NCI-H524 (cell line): ENCODE data around the gene THSD1.

Experiments used
- DNase-seq, 2 experiments: peaks; one replicate each; lab custom pipeline; 2025; lab: John Stamatoyannopoulos, UW

Gene THSD1, protein sequence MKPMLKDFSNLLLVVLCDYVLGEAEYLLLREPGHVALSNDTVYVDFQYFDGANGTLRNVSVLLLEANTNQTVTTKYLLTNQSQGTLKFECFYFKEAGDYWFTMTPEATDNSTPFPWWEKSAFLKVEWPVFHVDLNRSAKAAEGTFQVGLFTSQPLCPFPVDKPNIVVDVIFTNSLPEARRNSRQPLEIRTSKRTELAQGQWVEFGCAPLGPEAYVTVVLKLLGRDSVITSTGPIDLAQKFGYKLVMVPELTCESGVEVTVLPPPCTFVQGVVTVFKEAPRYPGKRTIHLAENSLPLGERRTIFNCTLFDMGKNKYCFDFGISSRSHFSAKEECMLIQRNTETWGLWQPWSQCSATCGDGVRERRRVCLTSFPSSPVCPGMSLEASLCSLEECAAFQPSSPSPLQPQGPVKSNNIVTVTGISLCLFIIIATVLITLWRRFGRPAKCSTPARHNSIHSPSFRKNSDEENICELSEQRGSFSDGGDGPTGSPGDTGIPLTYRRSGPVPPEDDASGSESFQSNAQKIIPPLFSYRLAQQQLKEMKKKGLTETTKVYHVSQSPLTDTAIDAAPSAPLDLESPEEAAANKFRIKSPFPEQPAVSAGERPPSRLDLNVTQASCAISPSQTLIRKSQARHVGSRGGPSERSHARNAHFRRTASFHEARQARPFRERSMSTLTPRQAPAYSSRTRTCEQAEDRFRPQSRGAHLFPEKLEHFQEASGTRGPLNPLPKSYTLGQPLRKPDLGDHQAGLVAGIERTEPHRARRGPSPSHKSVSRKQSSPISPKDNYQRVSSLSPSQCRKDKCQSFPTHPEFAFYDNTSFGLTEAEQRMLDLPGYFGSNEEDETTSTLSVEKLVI

DNA sequence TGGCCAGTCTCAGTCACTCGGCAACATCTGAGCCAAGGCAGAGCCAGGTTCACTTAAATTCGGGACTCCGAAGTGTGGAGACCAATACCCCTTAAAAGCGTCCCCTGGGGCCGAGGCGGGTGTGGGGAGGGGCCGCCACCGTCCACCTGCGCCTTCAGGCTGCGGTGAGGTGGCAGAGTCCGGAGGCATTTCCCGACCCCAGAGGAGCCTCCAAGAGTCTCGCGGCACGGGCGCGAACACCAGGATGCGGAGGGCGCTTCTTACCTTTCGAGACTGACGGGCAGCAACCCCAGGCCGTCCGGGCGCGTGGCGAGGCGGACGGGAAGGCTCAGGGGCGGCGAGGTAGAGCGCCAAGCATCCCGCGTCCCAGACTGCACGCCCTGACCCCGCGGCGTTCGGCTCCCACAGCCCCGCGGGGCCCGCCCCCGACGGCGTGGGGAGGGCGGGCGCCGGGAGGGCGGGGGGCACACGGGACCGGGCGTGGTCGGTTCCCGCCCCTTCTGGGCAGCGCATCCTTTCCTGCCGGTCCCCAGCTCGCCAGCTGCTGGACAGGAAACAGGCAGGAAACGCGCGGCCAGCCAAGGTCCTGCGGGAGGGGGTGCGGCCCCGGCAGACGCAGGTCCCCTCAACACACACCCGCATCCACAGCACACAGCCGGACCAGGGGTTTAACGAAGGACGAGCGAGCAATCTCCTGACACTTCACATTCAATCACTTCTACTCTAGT, at the start of gene THSD1:
TSS of gene THSD1 (minus strand) at position 406 of the 728 bp plus-strand sequence. CDS start 3,572 bp downstream, outside the sequence.
- DNase-seq = peak; percentile 23 to 56

DNA sequence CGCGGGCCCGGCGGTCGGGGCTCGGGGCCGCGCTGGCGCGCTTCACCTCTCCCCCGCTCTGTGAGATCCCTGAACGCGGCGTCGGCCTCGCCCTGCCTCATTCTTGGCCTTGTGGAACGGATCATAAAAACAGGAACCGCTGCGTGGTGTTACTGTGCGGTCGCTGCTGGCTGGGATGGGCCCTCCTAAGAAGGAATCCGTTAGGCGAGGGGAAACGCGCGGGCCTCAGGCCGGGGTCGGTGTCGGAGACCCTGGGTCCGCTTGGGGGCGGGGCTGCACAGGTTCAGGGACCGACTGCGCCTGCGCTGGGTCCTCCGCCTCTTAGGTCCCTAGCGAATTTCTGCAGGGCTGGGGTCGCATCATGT, 49.7 kb upstream of the THSD1 start:
- peak; percentile 60 to 72 for DNase-seq

DNA sequence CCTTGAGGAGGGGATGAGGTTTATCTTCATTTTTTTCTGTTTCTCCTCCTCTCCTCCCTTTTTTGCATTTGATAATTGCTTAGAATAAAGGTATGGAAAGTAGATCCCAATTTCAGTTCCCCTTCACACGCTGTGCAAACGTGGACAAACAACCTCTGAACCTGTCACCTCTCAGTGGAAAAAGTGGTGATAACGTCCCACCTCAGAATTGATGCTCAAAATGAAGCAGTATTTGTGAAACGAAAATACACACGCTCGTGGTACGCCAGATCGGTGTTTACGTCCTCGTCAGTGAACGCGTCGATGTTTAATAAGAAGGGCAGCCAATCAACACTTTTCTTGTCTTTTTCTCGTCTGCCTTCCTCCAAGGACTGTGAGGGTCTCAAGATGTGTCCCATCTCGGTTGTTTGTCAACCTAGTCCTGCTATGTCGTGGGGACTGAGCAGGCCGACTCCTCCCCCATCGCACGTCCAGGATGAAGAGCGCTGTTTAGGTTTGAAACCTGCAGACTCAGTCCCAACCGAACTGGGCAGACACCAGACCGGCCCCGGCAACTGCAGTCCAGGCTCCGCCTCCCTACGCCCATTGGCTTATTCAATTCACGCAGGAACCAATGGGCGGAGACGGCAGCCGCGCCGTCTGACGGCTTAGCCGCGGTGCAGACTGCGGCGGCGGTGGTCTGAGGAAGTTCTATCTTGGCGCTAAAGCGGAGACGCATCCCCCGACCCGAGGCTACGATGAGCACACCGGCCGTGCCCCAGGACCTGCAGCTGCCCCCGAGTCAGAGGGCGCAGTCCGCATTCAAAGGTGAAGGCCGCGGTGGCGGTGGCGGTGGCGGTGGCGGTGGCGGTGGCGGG, 49.1 kb upstream of the THSD1 start, which contains the start of gene CKAP2:
TSS of gene CKAP2 (plus strand) at position 659 of the 857 bp plus-strand sequence. CDS start at position 738, 79 bp downstream.
- peak; percentile 88 to 97 for DNase-seq

DNA sequence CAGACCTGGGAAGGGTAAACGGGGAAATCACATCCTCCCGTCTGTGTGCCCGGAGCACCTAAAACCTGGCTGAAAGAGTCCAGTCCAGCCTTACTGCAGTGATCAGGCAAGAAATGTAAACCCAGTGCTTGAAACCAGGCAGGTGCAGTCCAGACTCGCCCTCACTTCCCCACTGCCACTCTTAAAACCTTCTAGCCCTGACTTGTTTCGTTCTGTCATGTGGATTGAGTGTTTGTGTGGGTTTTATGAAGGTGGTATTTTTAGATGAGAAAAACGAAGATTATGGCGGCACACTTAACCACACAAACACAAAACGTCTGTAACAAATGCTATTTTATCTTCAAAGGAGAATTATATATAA, 48.5 kb upstream of the THSD1 start:
- peak in 1 of 2 experiments; percentile 59 for DNase-seq

DNA sequence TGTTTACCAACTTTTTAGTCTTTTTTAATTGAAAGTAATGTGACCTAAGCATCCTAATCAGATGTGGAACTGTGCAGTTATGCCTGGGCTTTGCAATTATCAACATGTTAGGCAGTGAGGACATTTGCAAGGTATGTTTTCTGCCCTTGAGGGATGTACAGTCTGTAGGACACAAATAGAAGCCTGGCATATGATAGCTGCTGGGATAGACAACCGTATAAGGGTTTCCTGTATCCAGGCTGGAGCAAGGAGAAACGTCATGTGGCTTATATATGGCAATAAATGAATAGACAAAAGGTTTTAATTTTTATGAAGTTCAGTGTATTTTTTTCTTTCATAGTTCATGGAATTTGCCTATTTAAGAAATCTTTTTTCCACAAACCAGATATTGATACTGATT, 46.5 kb upstream of the THSD1 start:
- DNase-seq = peak in 1 of 2 experiments; percentile 4

DNA sequence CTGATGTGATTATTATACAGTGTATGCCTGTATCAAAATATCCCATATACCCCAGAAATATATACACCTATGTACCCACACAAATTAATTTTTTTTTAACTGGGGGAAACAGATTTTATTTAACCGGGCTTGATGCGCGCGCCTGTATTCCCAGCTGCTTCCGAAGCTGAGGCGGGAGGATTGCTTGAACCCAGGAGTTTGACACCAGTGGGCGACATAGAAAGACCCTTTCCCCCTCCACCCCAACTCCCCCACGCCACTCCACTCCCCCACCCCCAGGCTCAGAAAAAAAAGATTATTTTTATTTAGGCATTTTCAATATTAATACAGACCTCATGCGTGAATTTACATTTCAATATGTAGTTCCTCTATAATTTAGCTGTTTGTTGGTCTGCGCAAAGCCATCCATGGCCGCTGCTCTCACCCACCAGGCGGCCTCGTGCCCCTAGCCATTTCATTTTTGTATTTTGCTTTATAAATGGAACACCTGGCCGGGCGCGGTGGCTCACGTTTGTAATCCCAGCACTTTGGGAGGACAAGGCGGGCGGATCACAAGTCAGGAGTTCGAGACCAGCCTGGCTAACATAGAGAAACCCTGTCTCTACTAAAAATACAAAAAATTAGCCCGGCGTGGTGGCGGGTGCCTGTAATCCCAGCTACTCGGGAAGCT, 45.3 kb upstream of the THSD1 start:
- peak in 1 of 2 experiments; percentile 31 for DNase-seq

DNA sequence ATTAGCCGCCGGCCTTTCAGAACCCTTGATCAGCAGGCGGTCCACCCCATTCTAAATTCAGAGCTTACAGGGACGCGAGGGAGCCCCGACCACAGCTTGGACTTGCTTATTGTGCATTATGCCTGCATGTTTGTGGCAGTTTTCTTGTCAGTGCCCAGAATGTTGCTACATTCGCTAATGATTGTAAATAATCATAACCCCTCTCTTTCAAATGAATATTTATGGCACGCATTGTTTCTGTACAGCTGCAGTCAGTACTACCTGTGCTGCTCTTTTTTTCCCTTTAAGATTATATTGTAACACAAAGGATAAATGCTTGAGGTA, 44.8 kb upstream of the THSD1 start:
- no peak for DNase-seq

DNA sequence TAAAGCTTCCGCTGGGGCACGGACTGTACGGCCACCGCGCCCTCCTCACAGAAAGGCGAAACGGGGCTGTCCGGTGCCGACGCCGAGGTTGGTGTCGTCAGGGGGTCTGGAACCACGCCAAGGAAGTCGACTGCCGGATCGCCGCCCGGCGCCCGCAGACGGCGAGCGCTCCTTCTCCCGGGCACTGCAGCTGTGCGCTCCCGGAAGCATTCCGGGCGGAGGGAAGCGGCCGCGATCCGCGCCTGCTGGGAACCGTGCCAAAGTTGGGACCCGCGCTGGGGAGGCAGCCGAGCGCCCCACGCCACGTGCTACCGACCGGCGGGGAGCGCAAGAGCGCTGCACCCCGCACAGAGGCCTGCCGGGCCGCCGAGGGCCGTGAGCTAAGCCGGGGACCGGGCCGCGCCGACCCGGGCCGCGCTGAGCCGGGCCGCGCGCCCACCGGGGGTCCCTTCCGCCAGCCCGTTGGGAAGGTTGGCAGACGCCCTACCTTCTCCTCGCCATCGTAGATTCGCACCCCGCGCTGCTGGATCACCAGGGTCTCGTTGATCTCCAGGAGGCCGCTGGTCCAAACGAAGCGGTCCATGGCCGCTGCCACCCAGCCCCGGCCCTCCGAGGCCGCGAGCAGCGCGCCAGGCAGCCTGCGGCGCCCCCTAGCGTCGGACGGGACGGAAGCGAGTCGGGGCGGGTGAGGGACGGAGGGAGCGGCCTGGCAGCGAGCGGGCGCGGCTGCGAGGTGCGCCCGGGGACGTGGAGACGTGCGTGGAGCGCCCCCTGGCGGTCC, 44.2 kb upstream of the THSD1 start, which contains the start of gene VPS36:
TSS of gene VPS36 (minus strand) at position 623 of the 781 bp plus-strand sequence. CDS start at position 583, 40 bp downstream.
- DNase-seq = peak; percentile 74 to 89

DNA sequence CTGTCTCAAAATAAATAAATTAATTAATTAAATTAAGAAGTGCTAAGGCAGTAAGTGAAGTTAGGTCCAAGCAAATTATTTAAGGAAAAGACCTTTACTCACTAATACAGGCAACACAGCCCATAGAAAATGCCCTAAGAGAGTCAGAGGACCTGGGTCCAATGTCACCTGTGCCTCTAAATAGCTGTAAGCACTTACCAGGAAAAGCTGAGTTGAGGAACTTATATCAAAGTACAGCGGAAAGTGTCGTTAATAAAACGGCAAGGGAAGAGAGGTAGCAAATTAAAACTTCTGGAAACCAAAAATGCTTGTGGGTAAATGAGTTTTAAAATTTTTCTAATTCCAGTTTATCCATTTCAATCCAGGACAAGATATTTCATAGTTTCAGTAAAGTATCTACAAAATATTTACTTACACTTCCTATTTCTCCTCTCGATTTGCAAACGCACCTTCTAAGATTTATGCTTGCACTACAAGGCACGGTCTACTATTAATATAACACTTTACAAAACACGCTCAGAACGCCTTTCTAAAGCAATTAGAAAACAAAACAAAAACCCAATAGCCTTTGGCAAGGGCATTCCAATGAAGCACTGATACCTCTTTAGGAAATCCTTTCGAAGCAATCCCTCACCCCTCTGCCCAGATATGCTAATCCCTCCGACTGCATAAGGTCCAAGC, 43.5 kb upstream of the THSD1 start:
- peak in 1 of 2 experiments; percentile 32 for DNase-seq

DNA sequence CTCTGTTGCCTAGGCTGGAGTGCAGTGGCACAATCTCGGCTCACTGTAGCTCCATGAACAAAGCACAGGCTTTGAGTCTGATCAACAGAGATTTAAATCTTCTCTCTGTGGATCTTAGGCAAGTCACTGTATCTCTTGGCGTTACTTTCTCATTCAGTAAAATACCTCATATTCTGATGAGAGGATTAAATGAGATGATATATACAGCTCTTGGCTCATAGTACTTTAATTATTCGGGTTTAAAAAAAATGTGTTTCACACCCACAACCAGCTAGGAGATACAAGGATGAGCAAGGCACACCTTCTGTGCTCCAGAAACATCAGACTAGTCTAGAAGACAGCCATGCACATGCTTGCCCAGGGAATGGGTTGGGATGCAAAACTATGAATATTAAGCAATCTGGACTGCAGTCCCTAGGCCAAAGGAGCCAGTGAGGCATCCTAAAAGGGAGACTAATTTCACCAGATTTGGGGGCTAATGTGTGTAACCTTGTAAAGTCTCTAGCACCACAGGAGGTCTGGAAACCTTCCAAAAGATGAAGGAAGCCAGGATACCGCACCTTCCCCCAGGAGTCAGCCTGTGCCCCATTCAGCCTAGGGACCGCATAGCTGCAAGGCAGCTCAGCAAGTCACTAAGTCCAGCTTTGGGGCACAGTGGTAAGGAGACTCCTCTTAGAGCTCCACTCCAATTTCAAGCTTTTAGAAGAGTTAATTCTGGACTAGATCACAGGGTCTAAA, 42.0 kb upstream of the THSD1 start:
- peak; percentile 40 to 46 for DNase-seq

DNA sequence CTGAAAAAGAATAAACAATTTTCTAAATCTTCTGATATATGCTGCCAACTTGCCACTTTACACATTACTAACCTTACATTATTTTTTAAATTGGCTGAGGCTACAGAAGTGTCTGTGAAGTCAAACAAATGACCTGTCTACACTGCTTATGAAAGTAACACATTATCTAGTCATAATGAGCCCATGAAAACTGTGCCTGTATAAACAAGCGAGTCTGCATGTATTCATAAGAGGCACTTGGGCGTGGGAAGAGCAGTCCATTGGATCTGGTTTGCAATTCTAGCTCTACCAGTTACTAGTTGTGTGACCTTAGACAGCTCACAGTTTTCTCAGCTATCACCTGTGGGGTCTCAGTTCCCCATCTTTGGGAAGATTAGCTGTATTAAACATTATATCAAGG, 41.4 kb upstream of the THSD1 start:
- DNase-seq = peak in 1 of 2 experiments; percentile 3

DNA sequence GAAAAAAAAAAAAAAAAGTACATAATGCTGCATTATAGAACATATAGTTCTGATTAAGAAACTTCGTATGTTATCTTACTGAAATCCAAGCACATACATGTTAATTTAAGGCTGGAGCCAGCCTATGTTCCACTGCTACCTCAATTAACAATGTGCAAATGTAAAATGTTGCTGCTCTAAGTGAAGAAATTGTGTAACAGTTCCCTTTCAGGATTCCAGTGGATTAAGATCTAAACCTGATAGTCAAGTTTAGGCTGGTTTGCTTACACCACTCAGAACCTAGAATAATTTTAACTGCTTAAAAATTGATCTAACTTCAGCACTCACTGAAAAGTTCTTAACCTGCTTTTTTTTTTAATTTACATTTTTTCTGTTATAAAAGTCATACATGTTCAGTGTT, 40.3 kb upstream of the THSD1 start:
- DNase-seq = no peak

DNA sequence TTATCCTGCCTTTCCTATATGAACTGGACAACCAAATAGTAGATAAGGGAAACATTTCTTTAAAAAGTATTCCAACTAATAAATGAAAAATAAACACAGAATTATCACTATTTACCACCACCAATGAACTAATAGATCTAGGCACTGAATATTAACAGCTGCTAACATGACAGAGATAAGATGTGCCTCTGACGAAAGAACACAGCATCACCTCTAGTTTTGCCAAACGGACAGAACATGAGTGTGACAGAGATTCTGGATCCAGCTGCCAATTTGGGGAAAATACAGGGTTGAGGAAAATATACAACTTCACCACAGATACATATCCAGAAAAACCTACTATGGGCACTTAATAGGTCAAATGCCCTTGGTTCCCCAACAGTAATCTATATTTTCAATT, 26.5 kb upstream of the THSD1 start:
- DNase-seq = no peak

DNA sequence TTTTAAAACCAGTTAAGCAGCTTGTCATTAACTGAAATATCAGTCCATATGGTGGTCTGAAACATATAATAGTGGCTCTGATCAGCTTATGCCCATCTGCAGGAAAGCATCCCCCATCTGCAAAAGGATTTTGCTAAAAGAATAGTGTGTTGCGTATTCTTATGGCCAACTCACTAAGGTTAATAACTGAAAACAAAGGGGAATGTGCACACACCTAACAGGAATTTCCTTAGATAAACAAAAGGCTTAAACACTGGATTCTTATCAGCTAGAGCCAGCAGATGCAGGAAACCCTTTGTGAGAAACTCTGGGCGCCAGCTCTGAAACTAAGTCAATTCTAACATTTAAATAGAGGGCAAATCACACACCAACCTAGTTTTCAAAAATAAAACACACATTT, 22.3 kb upstream of the THSD1 start:
- DNase-seq = peak; percentile 70 to 93

DNA sequence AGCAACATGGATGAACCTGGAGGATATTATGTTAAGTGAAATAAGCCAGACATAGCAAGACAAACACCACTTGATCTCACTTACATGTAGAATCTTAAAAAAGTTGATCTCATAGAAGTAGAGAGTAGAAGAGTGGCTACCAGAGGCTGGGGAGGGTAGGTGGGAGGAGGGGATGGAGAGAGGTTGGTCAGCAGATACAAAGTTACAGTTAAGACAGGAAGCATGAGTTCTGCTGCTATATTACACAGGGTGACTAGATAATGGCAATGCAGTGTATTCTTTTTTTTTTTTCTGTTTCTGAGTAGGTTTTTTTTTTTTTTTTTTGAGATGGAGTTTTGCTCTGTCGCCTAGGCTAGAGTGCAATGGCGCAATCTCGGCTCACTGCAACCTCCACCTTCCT, 15.2 kb upstream of the THSD1 start:
- no peak for DNase-seq

DNA sequence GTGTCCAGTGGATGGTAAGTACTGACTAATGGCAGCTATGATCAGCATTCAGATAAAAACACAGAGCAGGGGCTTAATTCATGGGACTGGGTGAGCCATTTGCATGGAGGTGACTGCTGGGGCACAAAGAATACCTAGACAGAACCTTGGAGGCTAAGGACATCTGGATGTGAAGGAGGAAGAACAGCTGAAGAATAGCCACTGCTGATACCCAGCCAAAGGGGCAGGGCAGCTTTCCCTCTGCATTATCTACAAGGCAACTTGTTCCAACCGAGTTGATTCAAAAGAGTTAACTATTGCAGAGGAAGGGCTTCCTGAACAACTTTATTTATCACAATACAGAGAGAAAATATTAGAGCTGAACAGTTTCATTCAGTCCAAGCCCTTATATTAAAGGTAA, 13.1 kb upstream of the THSD1 start:
- no peak for DNase-seq

DNA sequence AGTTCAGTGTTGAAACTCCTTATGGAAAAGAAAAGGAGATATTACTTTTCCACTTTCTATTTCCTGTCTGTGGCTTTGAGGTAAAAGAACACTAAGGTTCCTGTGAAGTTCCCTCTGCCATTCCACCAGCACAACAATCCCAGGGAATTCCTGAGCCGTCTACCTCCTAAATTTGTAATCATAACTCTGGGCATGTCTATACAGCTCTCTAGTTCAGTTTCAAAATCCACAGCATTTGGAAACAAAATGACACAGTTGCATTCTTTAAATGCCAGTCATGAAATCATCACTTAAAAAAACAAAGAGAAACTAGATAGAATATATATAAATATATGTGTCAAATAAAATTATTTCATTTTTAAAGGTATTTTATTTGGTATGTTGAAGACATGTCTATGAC, 9.0 kb upstream of the THSD1 start:
- DNase-seq = no peak

DNA sequence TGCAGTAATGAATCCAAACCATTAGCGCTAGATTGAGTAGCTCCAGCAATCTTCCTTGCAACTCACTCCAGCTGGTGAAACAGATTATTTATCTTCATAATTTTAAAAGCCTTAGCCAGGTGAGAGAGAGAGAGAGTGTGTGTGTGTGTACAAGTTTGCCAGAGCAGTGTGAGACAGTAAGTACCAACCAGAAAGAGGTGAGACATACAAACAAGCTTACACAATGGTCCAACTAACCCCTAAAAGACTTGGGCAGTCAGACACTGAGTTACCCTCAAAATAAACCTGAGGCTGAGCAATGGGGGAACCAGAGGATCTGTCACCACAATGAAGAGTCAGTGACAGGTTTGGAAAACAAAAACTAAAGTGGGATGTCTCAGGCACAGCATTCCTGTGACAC, 8.1 kb upstream of the THSD1 start:
- no peak for DNase-seq

DNA sequence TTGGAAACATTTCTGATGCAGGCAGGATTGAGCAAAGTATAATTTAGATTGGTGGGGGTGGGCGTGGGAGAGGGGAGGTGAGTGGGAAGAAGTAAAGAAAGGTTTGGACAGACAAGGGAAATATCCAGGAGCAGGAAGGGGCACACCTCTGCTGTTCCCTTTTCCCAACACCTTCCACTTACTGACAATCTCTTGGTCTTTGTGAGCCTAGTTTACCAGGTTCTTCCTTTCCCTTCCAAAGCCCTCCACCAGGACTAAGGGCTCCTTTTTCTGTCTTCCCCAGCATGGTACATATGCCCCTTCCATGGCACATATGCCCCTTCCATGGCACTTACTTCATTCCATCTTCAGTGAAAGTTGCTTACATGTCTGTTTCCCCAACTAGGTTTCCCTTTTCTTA, 6.2 kb upstream of the THSD1 start:
- DNase-seq = no peak
